Gastrocnemius medialis (tissue), 4 donors: Measurements from ENCODE around the gene C9orf85. TPM values are rescaled to one million over a fixed set of nuclear protein-coding genes. Genes with fewer than 3 reads are reported as not detected.
"Not testable (repeated sequence)": the region's sequence is repeated elsewhere in the genome, so short reads cannot be mapped to it uniquely, and the experiment has no call there.

Source experiments
- ATAC-seq, 2 donors: fragments of 150-250 bp; one replicate each; pipeline ENCODE4 v1.9.1; 2016
- DNase-seq, 2 donors: peaks; one replicate each; pipeline ENCODE4 v3.0.0-alpha.2; 2019
- H3K27ac ChIP-seq, 4 donors: fragments of 200-600 bp; sonication (generic); 1 replicate in 1 of 4; 2 replicates in 3 of 4; pipeline ENCODE4 v1.5.1; 2016 to 2018; ENCODE audit warnings: mild to moderate bottlenecking in 2 of 4, moderate library complexity in 1 of 4
- H3K27me3 ChIP-seq, 3 donors: fragments of 200-600 bp; sonication (generic) in 2 of 3; 1 replicate in 1 of 3; 2 replicates in 2 of 3; pipeline versions ENCODE4 v1.5.1 to v1.6.0; 2016 to 2019; ENCODE audit warnings: mild to moderate bottlenecking in 1 of 3, moderate library complexity in 1 of 3
- H3K36me3 ChIP-seq, 2 donors: fragments of 200-600 bp; sonication (generic) in 1 of 2; one replicate each; pipeline ENCODE4 v1.5.1; 2017 to 2018
- H3K4me1 ChIP-seq, 2 donors: fragments of 200-600 bp; sonication (generic) in 1 of 2; one replicate each; pipeline ENCODE4 v1.5.1; 2016 to 2017; ENCODE audit warnings: mild to moderate bottlenecking in 2 of 2
- H3K4me3 ChIP-seq, 4 donors: fragments of 200-600 bp; sonication (generic) in 3 of 4; 1 replicate in 1 of 4; 2 replicates in 3 of 4; pipeline ENCODE4 v1.5.1; 2016 to 2019; ENCODE audit warnings: mild to moderate bottlenecking in 2 of 4
- H3K9me3 ChIP-seq, 3 donors: fragments of 200-600 bp; sonication (generic) in 2 of 3; 1 replicate in 1 of 3; 2 replicates in 2 of 3; pipeline ENCODE4 v1.5.1; 2016 to 2019
- POLR2A ChIP-seq, 2 donors: fragments of 450-650 bp; IDR thresholded peaks; one replicate each; pipeline ENCODE4 v1.6.1; 2017; ENCODE audit warnings: antibody characterized with exemption in 2 of 2, mild to moderate bottlenecking in 2 of 2, moderate library complexity in 2 of 2
- in situ Hi-C, 4 donors: fragments of 200-750 bp; cut with MboI; loops; one replicate each; pipeline versions ENCODE4 v1.15.0 to v1.8.0; 2017; ENCODE audit warnings: low sequenced_read_pairs in 4 of 4
- intact Hi-C: fragments of 100-400 bp; cut with DNase I; formaldehyde crosslinking; loops from one replicate; pipeline ENCODE4 v1.15.1; 2023; ENCODE audit warnings: low total_unique reads
- total RNA-seq, 4 donors: library from RNA; depleted of rRNA; stranded (reverse); fragments of >200 nt; gene quantifications; one replicate each; pipeline versions ENCODE4 v1.1.0 to v1.2.3, GENCODE V29; 2016
- TF ChIP-seq, protein P1 (sequence below), 5 experiments: fragments of 450-650 bp in 3 of 5; fragments of 200-600 bp in 2 of 5; sonication (generic) in 2 of 5; IDR thresholded peaks in 4 of 5; conservative IDR thresholded peaks in 1 of 5; 1 replicate in 4 of 5; 2 replicates in 1 of 5; pipeline ENCODE4 v1.5.1; 2016 to 2019; ENCODE audit warnings: antibody characterized with exemption in 5 of 5, mild to moderate bottlenecking in 3 of 5, moderate library complexity in 3 of 5

Gene C9orf85
- total RNA-seq, 4 donors from 2014 or later = 1.7 to 9.6 (median 6.3) TPM

DNA sequence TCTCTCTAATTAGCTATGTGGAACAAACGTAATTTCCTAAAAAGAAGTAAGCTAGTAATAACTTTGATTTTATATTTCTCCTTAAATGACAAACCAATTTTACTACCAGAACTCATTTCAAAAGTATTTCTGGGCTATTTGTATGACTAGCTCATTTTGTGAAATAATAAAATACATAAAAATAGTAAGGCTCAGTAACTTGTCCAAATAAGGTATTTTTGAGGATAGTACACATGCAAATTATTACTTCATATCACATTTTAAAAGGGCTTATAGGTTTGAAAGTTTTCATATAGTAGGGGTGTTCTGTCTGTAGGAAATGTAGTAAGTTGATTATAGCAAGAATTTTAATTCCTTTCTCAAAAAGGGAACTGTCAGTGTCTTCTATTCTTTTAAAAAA is 26.5 kb downstream of the C9orf85 start:
- intact Hi-C loops (no loop called here), in situ Hi-C loops (no loop called here)
- DNase-seq = no peak
- no peak for ATAC-seq
- no peak overlapping the region for H3K4me3 ChIP-seq
- H3K27ac ChIP-seq = no peak overlapping the region
- no peaks in the 10 kb centered on the region for H3K36me3 ChIP-seq
- no peaks in the 10 kb centered on the region for H3K9me3 ChIP-seq
- H3K27me3 ChIP-seq = no peaks in the 10 kb centered on the region
- TF ChIP-seq, protein P1, sequence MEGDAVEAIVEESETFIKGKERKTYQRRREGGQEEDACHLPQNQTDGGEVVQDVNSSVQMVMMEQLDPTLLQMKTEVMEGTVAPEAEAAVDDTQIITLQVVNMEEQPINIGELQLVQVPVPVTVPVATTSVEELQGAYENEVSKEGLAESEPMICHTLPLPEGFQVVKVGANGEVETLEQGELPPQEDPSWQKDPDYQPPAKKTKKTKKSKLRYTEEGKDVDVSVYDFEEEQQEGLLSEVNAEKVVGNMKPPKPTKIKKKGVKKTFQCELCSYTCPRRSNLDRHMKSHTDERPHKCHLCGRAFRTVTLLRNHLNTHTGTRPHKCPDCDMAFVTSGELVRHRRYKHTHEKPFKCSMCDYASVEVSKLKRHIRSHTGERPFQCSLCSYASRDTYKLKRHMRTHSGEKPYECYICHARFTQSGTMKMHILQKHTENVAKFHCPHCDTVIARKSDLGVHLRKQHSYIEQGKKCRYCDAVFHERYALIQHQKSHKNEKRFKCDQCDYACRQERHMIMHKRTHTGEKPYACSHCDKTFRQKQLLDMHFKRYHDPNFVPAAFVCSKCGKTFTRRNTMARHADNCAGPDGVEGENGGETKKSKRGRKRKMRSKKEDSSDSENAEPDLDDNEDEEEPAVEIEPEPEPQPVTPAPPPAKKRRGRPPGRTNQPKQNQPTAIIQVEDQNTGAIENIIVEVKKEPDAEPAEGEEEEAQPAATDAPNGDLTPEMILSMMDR (IDR thresholded peaks at IDR 0.05 in 4 of 5, conservative IDR thresholded peaks at IDR 0.05 in 1 of 5) = no peak
- no peak for TF ChIP-seq POLR2A (IDR thresholded peaks at IDR 0.05)
- H3K4me1 ChIP-seq = peaks cover 11 to 39% of the 10 kb centered on the region in 2 donors

GRCh38 chr9:71941060-71941568 is 29.7 kb downstream of the C9orf85 start:
- Histone ChIP-seq H3K27me3 (no peaks in the 10 kb centered on the region), H3K4me1 (peaks cover 11 to 56% of the 10 kb centered on the region in 2 donors), H3K4me3 (no peak overlapping the region), H3K9me3 (no peaks in the 10 kb centered on the region), H3K36me3 (no peaks in the 10 kb centered on the region), H3K27ac (peak overlapping the region in 2 of 4 donors; percentile 70 to 81)
- ATAC-seq (peak in 1 of 2 donors; percentile 41), DNase-seq (no peak)
- TF ChIP-seq POLR2A (IDR thresholded peaks at IDR 0.05) = no peak
- TF ChIP-seq, protein P1 (IDR thresholded peaks at IDR 0.05 in 4 of 5, conservative IDR thresholded peaks at IDR 0.05 in 1 of 5) = no peak
- in situ Hi-C loops = no loop called here
- intact Hi-C loops = loop anchor here (5.0 kb wide), 1 partner anchor 41 kb away; no protein-coding TSS in a partner anchor

DNA sequence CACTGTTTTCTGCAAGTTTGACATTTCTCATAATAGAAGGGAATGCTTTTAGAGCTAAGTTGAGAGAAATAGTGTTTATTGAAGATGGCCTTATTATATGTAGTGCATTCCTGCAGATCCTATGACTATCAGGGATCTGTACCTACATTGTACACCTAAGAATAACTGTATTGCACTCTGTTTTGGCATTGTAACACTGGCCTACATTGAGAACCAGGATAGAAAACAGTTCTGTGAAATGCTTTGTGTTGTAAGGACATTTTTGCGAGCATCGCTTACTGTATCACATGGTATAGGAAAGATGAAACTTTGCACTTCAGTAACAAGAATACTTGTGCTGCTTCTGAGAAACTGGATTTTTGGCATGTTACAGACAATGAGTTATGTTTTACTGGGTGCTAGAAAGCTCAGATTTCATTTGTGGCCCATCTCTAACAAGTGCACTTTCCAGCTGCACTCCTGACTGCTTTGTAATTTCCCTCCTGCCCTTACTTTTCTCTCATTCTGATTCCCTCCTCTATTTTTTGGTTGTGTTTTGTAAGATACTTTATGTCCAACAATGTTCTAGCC is 30.6 kb downstream of the C9orf85 start:
- Histone ChIP-seq H3K36me3 (no peaks in the 10 kb centered on the region), H3K4me3 (no peak overlapping the region), H3K27ac (peak overlapping the region; percentile 30 to 81 (median 60)), H3K4me1 (peaks cover 11 to 53% of the 10 kb centered on the region in 2 donors), H3K9me3 (no peaks in the 10 kb centered on the region), H3K27me3 (no peaks in the 10 kb centered on the region)
- in situ Hi-C loops (no loop called here), intact Hi-C loops (loop anchor here (2.0 to 5.0 kb wide), 2 partner anchors 31 to 40 kb away; partner anchors contain the start of genes ABHD17B and C9orf85)
- TF ChIP-seq, protein P1 (IDR thresholded peaks at IDR 0.05 in 4 of 5, conservative IDR thresholded peaks at IDR 0.05 in 1 of 5) = no peak
- ATAC-seq = peak; percentile 86 to 91
- DNase-seq = no peak

- Histone ChIP-seq H3K27me3 (no peaks in the 10 kb centered on the region), H3K4me3 (no peak overlapping the region), H3K36me3 (no peaks in the 10 kb centered on the region), H3K4me1 (peaks cover 11 to 38% of the 10 kb centered on the region in 2 donors), H3K9me3 (no peaks in the 10 kb centered on the region), H3K27ac (peak overlapping the region in 2 of 4 donors; percentile 45 to 52)
- ATAC-seq (peak; percentile 53 to 81), DNase-seq (no peak)
- intact Hi-C loops (loop anchor here (5.0 kb wide), 1 partner anchor 37 kb away; no protein-coding TSS in a partner anchor), in situ Hi-C loops (no loop called here)
- TF ChIP-seq POLR2A (IDR thresholded peaks at IDR 0.05) = no peak
- TF ChIP-seq, protein P1 (IDR thresholded peaks at IDR 0.05 in 4 of 5, conservative IDR thresholded peaks at IDR 0.05 in 1 of 5) = no peak
Observed at GRCh38 chr9:71944754-71945375, 33.4 kb downstream of the C9orf85 start.

GRCh38 chr9:71954652-71955051 is 43.2 kb downstream of the C9orf85 start:
- H3K27me3 ChIP-seq, H3K27ac ChIP-seq, H3K36me3 ChIP-seq, H3K4me3 ChIP-seq, DNase-seq, H3K9me3 ChIP-seq, H3K4me1 ChIP-seq, ATAC-seq, in situ Hi-C loops: not testable (repeated sequence)
- intact Hi-C loops = loop anchor here (5.0 kb wide), 1 partner anchor 918 kb away; no protein-coding TSS in a partner anchor
